K562 (cell line): Measurements from ENCODE around the gene NKAPL. TPM values are rescaled to one million over a fixed set of nuclear protein-coding genes. Genes with fewer than 3 reads are reported as not detected.
A peak's percentile ranks its signal among the peaks of the same experiment; 100 is the strongest.

Experiments
- BRD9 ChIP-seq: fragments of 450-650 bp; IDR thresholded peaks from 2 replicates; pipeline ENCODE4 v1.6.1; 2018; ENCODE audit warnings: low read depth; ENCODE audit not compliant: partially characterized antibody
- CHD1 ChIP-seq: fragments of 200-600 bp; sonication (generic); IDR thresholded peaks from one replicate; pipeline ENCODE4 v1.6.1; 2012; ENCODE audit warnings: mild to moderate bottlenecking, moderate library complexity, low read length, inconsistent platforms
- E2F6 ChIP-seq, 2 experiments: IDR thresholded peaks; 2 replicates each; pipeline ENCODE4 v1.6.1; 2011; ENCODE audit warnings: borderline replicate concordance in 1 of 2, control low read depth in 1 of 2, low read depth in 1 of 2, low read length in 1 of 2, mild to moderate bottlenecking in 1 of 2, mixed read lengths in 1 of 2, moderate library complexity in 1 of 2; ENCODE audit not compliant: insufficient read depth in 1 of 2, insufficient read length in 1 of 2, poor library complexity in 1 of 2, severe bottlenecking in 1 of 2; ENCODE audit errors: extremely low read depth in 1 of 2
- EP400 ChIP-seq: fragments of 450-650 bp; IDR thresholded peaks from 2 replicates; pipeline ENCODE4 v1.6.1; 2017; ENCODE audit warnings: antibody characterized with exemption, mild to moderate bottlenecking, moderate library complexity
- ETV1 ChIP-seq: fragments of 450-650 bp; conservative IDR thresholded peaks from 2 replicates; pipeline ENCODE4 v1.6.1; 2016; ENCODE audit warnings: missing genetic modification characterization, control low read depth, low read depth, missing compliant biosample characterization
- ETV5 ChIP-seq: sonication (generic); formaldehyde crosslinking; IDR thresholded peaks from 2 replicates; pipeline ENCODE4 v1.4.0; 2020; ENCODE audit warnings: low read depth, mild to moderate bottlenecking, missing genetic modification reagents
- FOXM1 ChIP-seq, 2 experiments: fragments of 450-650 bp in 1 of 2; sonication (generic) in 1 of 2; formaldehyde crosslinking in 1 of 2; IDR thresholded peaks; 2 replicates each; pipeline versions ENCODE4 v1.6.1 to v1.9.0; 2017 to 2022; ENCODE audit warnings: low read depth in 2 of 2, mild to moderate bottlenecking in 2 of 2, missing genetic modification reagents in 1 of 2, moderate library complexity in 1 of 2
- GABPA ChIP-seq: fragments of 200-800 bp; sonication (Bioruptor generic); conservative IDR thresholded peaks from 2 replicates; pipeline ENCODE4 v1.6.1; 2016; ENCODE audit warnings: low read depth, missing genetic modification characterization, missing compliant biosample characterization
- GATAD2A ChIP-seq: fragments of 450-650 bp; IDR thresholded peaks from 2 replicates; pipeline ENCODE4 v1.6.1; 2017
- PATZ1 ChIP-seq: fragments of 250-450 bp; sonication (Bioruptor Pico); IDR thresholded peaks from 2 replicates; pipeline ENCODE4 v1.5.0; 2020; ENCODE audit warnings: mild to moderate bottlenecking, borderline replicate concordance
- PHF8 ChIP-seq: fragments of 200-600 bp; sonication (generic); IDR thresholded peaks from 2 replicates; pipeline ENCODE4 v1.6.1; 2012; ENCODE audit warnings: mixed run types, mild to moderate bottlenecking, inconsistent platforms, low read length, moderate library complexity, borderline replicate concordance
- POLR3G ChIP-seq: IDR thresholded peaks from 2 replicates; pipeline ENCODE4 v1.6.1; 2011; ENCODE audit not compliant: insufficient read length, insufficient replicate concordance; ENCODE audit errors: extremely low read depth
- RBFOX2 ChIP-seq: fragments of 200-400 bp; formaldehyde crosslinking; IDR thresholded peaks from 2 replicates; pipeline ENCODE4 v1.6.1; 2017; ENCODE audit warnings: low read depth, mild to moderate bottlenecking, low read length, moderate library complexity
- SRF ChIP-seq, 2 experiments: fragments of 250-450, 450-650 bp in 1 of 2; sonication (Bioruptor Pico) in 1 of 2; sonication (generic) in 1 of 2; formaldehyde crosslinking; IDR thresholded peaks; 2 replicates each; pipeline versions ENCODE4 v1.5.0 to v1.5.1; 2020 to 2022; ENCODE audit warnings: mild to moderate bottlenecking in 1 of 2, missing genetic modification reagents in 1 of 2
- TOE1 ChIP-seq, 2 experiments: fragments of 450-650 bp in 1 of 2; sonication (generic) in 1 of 2; formaldehyde crosslinking in 1 of 2; IDR thresholded peaks; 2 replicates each; pipeline versions ENCODE4 v1.7.1 to v1.8.0; 2016 to 2022; ENCODE audit warnings: borderline replicate concordance in 2 of 2, mild to moderate bottlenecking in 2 of 2, antibody characterized with exemption in 1 of 2, inconsistent platforms in 1 of 2, low read depth in 1 of 2, missing genetic modification reagents in 1 of 2, moderate library complexity in 1 of 2
- VEZF1 ChIP-seq: fragments of 200-800 bp; sonication (Bioruptor generic); IDR thresholded peaks from 2 replicates; pipeline ENCODE4 v1.6.1; 2017; ENCODE audit warnings: missing genetic modification characterization, missing compliant biosample characterization
- ZNF133 ChIP-seq: fragments of 250-450 bp; sonication (Bioruptor Pico); IDR thresholded peaks from 2 replicates; pipeline ENCODE4 v1.4.0; 2020; ENCODE audit warnings: mild to moderate bottlenecking
- ZNF639 ChIP-seq, 2 experiments: fragments of 200-800 bp in 1 of 2; sonication (Bioruptor generic) in 1 of 2; sonication (generic) in 1 of 2; formaldehyde crosslinking in 1 of 2; IDR thresholded peaks in 1 of 2; conservative IDR thresholded peaks in 1 of 2; 2 replicates each; pipeline versions ENCODE4 v1.5.0 to v1.6.1; 2016 to 2020; ENCODE audit warnings: missing compliant biosample characterization in 1 of 2, missing genetic modification characterization in 1 of 2, missing genetic modification reagents in 1 of 2
- polyA plus RNA-seq, 8 experiments: library from polyadenylated mRNA; depleted of rRNA in 4 of 8; stranded (reverse) in 5 of 8; unstranded in 3 of 8; fragments of >200 nt; fragmentation: Nextera tagmentation in 2 of 8; fragmentation: Illumina TruSeq in 1 of 8; extraction: Ambion mirVana in 2 of 8; extraction: Trizol in 1 of 8; gene quantifications; 2 replicates each; pipeline versions ENCODE4 v1.2.1 to v1.2.3, GENCODE V29; 2011 to 2014; ENCODE audit warnings: inconsistent platforms in 1 of 8, missing spikeins in 1 of 8
- total RNA-seq, 7 experiments: library from RNA; depleted of rRNA in 6 of 7; stranded (reverse); fragments of >200 nt in 6 of 7; fragmentation: Illumina TruSeq in 2 of 7; extraction: Trizol in 2 of 7; gene quantifications; 2 replicates each; pipeline versions ENCODE4 v1.2.1 to v1.2.3, GENCODE V29; 2011 to 2021; ENCODE audit warnings: low replicate concordance in 1 of 7

Gene NKAPL
- total and polyA plus RNA-seq, 9 of the 15 experiments (the other 6 are each of a cell fraction or from before 2014, with no cell fraction given) = not detected

GRCh38 chr6:28211840-28212509, 47.1 kb upstream of the NKAPL start (continued):
- TF ChIP-seq ZNF133 (no peak), E2F6 (IDR thresholded peaks at IDR 0.05; ENCODE audit: borderline replicate concordance in 1 of 2, extremely low read depth in 1 of 2, insufficient read depth in 1 of 2, insufficient read length in 1 of 2, low read depth in 1 of 2, low read length in 1 of 2, poor library complexity in 1 of 2, severe bottlenecking in 1 of 2) (peak; percentile 34 to 74), FOXM1 (IDR thresholded peaks at IDR 0.05; ENCODE audit: low read depth) (peak; percentile 13; the same call in 1 of the 2 replicates), FOXM1 (CRISPR knock-in tag; IDR thresholded peaks at IDR 0.05; ENCODE audit: low read depth) (no peak), SRF (CRISPR knock-in tag; IDR thresholded peaks at IDR 0.05) (0 out of 4 replicates have a peak, but pooled peaks of 1 of the 2 experiments have one; percentile 15), PHF8 (peak; percentile 42; the same call in 1 of the 2 replicates), RBFOX2 (peak; percentile 63), GABPA (tag) (peak; percentile 62), POLR3G (no peak), ETV1 (tag) (peak; percentile 38; the same call in 1 of the 2 replicates), VEZF1 (CRISPR knock-in tag) (peak; percentile 38), ETV5 (peak; percentile 63; the same call in 1 of the 2 replicates), PATZ1 (CRISPR knock-in tag) (no peak), GATAD2A (0 out of 2 replicates have a peak, but pooled peaks have one; percentile 37), TOE1 (IDR thresholded peaks at IDR 0.05; ENCODE audit: borderline replicate concordance) (no peak), TOE1 (CRISPR knock-in tag; IDR thresholded peaks at IDR 0.05; ENCODE audit: borderline replicate concordance, low read depth) (0 out of 2 replicates have a peak, but pooled peaks have one; percentile 18), ZNF639 (CRISPR knock-in tag; conservative IDR thresholded peaks at IDR 0.05 in 1 of 2, IDR thresholded peaks at IDR 0.05 in 1 of 2) (peak in 1 of 2 experiments; percentile 54; a peak in 1 of 4 replicates), EP400 (0 out of 2 replicates have a peak, but pooled peaks have one; percentile 12), CHD1 (peak; percentile 53), BRD9 (peak; percentile 32)
